Gastroesophageal sphincter (tissue), 4 donors: ENCODE measurements around the gene PRKCQ. TPM values are rescaled to one million over a fixed set of nuclear protein-coding genes. Genes with fewer than 3 reads are reported as not detected.

Source experiments
- ATAC-seq: fragments of 150-250 bp; one replicate; pipeline ENCODE4 v1.9.1; 2016; ENCODE audit warnings: mild to moderate bottlenecking, moderate library complexity
- H3K27ac ChIP-seq, 4 donors: fragments of 200-600 bp; sonication (generic) in 3 of 4; 1 replicate in 3 of 4; 2 replicates in 1 of 4; pipeline ENCODE4 v1.5.1; 2016 to 2019
- H3K27me3 ChIP-seq: fragments of 200-600 bp; sonication (generic); one replicate; pipeline ENCODE4 v1.5.1; 2019
- H3K36me3 ChIP-seq, 2 donors: fragments of 200-600 bp; sonication (generic); one replicate each; pipeline ENCODE4 v1.5.1; 2019; ENCODE audit warnings: control low read depth in 1 of 2
- H3K4me1 ChIP-seq, 3 donors: fragments of 200-600 bp; sonication (generic); 1 replicate in 2 of 3; 2 replicates in 1 of 3; pipeline ENCODE4 v1.5.1; 2016 to 2019; ENCODE audit warnings: control low read depth in 2 of 3
- H3K4me3 ChIP-seq, 2 donors: fragments of 200-600 bp; sonication (generic); one replicate each; pipeline ENCODE4 v1.5.1; 2019; ENCODE audit warnings: mild to moderate bottlenecking in 1 of 2, moderate library complexity in 1 of 2
- H3K9me3 ChIP-seq, 3 donors: fragments of 200-600 bp; sonication (generic); one replicate each; pipeline ENCODE4 v1.5.1; 2017 to 2019; ENCODE audit warnings: control low read depth in 2 of 3
- EP300 ChIP-seq: sonication (generic); formaldehyde crosslinking; IDR thresholded peaks from one replicate; pipeline ENCODE4 v1.6.1; 2017; ENCODE audit warnings: antibody characterized with exemption, mild to moderate bottlenecking
- POLR2A ChIP-seq, 2 donors: fragments of 450-650 bp; IDR thresholded peaks; one replicate each; pipeline ENCODE4 v1.6.1; 2017; ENCODE audit warnings: antibody characterized with exemption in 2 of 2, mild to moderate bottlenecking in 2 of 2, moderate library complexity in 1 of 2
- POLR2AphosphoS5 ChIP-seq: sonication (generic); formaldehyde crosslinking; IDR thresholded peaks from one replicate; pipeline ENCODE4 v1.6.1; 2017; ENCODE audit warnings: antibody characterized with exemption
- WGBS, 2 donors: methylation state at CpG; one replicate each; pipeline ENCODE4 v1.1.5; 2018; ENCODE audit warnings: low coverage in 1 of 2; 5-methylcytosine and 5-hydroxymethylcytosine counted together
- total RNA-seq, 4 donors: library from RNA; depleted of rRNA; stranded (reverse); fragments of >200 nt; gene quantifications; one replicate each; pipeline ENCODE4 v1.1.0, GENCODE V29; 2016
- TF ChIP-seq, protein P1 (sequence below), 4 experiments: fragments of 200-600 bp in 2 of 4; fragments of 450-650 bp in 2 of 4; sonication (generic) in 1 of 4; IDR thresholded peaks; one replicate each; pipeline ENCODE4 v1.5.1; 2017 to 2019; ENCODE audit warnings: antibody characterized with exemption in 4 of 4, mild to moderate bottlenecking in 2 of 4, moderate library complexity in 2 of 4

PRKCQ gene
- total RNA-seq, result 1 to 10 TPM; 2.0 to 7.6 (median 4.3) TPM

DNA sequence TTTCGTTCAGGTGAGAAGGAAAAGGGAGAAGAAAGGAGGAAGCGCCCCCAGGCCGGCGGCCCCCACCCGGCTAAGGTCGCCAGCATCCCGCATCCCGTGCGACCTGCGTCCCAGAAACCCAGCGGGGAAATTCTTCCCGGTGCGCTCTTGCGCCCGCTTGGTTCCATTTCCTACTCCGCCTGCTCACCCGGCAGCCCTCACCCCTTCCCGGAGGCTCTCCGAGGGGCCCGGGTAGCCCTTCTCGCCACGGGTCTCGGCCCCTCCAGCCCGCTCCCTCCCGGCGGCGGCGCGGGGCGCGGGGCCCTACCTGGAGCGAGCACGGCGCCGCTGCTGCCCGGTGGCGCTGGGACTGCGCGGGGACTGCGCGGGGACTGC lies at the start of gene PRKCQ:
TSS of gene PRKCQ (minus strand) at position 373 of the 375 bp plus-strand sequence. CDS start 65,141 bp downstream, outside the sequence.
- Histone ChIP-seq H3K4me3 (peak within 1 kb of the TSS; percentile 34 to 67), H3K4me1 (peaks cover 0 to 21% (median 0%) of the 10 kb centered on the region in 3 donors), H3K36me3 (no peaks in the 10 kb centered on the region), H3K9me3 (no peaks in the 10 kb centered on the region), H3K27me3 (peaks cover 32% of the 10 kb centered on the region), H3K27ac (peak within 1 kb of the TSS in 3 of 4 donors; percentile 24 to 74 (median 69))
- WGBS, 2 donors, result 0 to 1% methylated on average over 4 to 12 of the region's 41 CpGs
- peak; percentile 60 for ATAC-seq
- TF ChIP-seq POLR2AphosphoS5, result no peak
- TF ChIP-seq, protein P1, sequence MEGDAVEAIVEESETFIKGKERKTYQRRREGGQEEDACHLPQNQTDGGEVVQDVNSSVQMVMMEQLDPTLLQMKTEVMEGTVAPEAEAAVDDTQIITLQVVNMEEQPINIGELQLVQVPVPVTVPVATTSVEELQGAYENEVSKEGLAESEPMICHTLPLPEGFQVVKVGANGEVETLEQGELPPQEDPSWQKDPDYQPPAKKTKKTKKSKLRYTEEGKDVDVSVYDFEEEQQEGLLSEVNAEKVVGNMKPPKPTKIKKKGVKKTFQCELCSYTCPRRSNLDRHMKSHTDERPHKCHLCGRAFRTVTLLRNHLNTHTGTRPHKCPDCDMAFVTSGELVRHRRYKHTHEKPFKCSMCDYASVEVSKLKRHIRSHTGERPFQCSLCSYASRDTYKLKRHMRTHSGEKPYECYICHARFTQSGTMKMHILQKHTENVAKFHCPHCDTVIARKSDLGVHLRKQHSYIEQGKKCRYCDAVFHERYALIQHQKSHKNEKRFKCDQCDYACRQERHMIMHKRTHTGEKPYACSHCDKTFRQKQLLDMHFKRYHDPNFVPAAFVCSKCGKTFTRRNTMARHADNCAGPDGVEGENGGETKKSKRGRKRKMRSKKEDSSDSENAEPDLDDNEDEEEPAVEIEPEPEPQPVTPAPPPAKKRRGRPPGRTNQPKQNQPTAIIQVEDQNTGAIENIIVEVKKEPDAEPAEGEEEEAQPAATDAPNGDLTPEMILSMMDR (IDR thresholded peaks at IDR 0.05), result no peak

DNA sequence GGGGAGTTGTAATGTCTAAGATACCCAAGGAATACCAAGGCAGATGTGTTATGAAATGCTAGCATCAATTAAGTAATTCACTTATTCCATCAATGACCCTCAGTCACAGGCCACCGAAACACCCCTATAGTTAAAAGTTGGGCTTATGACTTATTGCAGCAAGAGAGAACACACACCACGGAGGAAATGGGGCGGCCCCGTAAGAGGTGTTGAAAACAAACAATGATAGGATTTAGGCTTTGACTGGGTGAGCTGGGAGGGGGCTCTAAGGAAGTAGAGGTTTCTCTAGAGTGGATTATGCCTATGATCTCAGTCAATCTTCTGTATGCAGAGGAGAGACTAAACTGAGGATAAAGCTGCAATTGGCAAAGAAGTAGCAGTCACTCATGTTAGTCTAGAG lies 45.4 kb upstream of the PRKCQ start:
- Histone ChIP-seq H3K27ac (no peak overlapping the region), H3K4me1 (no peaks in the 10 kb centered on the region), H3K9me3 (no peaks in the 10 kb centered on the region), H3K27me3 (no peaks in the 10 kb centered on the region), H3K36me3 (no peaks in the 10 kb centered on the region), H3K4me3 (no peak overlapping the region)
- TF ChIP-seq POLR2AphosphoS5 (no peak), POLR2A (IDR thresholded peaks at IDR 0.05) (no peak), EP300 (no peak)
- TF ChIP-seq, protein P1 (IDR thresholded peaks at IDR 0.05), result no peak
- no peak for ATAC-seq
- 77% methylated on average over 4 of the region's 4 CpGs; no CpG with 5 or more reads in 1 of the 2 donors for WGBS, 2 donors

DNA sequence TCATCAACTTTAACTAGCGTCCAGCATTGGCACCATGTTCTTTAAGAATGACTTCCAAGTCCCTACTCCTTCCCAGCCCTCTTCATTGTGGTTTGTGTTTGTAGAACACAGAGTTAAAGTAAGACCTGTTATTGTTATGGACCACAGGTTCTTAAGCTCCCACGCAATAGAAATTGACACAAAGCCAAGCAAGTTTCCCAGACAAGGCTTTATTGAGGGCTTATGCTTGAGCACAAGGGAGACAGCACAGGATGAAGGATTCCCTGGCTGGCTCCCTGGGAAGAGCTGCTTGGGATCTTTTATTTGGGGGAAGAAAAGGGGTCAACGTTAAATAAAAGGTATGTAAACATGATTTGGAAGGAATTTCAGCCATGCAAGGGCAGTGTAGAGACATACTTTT lies 44.3 kb upstream of the PRKCQ start:
- no peak overlapping the region for H3K27ac ChIP-seq
- no peaks in the 10 kb centered on the region for H3K27me3 ChIP-seq
- no peak overlapping the region for H3K4me3 ChIP-seq
- ATAC-seq, result no peak
- WGBS, 2 donors, result 29 to 33% methylated on average over 3 of the region's 3 CpGs
- H3K9me3 ChIP-seq, result no peaks in the 10 kb centered on the region
- H3K4me1 ChIP-seq, result no peaks in the 10 kb centered on the region
- H3K36me3 ChIP-seq, result no peaks in the 10 kb centered on the region
- TF ChIP-seq POLR2AphosphoS5, result no peak
- TF ChIP-seq, protein P1 (IDR thresholded peaks at IDR 0.05), result no peak

DNA sequence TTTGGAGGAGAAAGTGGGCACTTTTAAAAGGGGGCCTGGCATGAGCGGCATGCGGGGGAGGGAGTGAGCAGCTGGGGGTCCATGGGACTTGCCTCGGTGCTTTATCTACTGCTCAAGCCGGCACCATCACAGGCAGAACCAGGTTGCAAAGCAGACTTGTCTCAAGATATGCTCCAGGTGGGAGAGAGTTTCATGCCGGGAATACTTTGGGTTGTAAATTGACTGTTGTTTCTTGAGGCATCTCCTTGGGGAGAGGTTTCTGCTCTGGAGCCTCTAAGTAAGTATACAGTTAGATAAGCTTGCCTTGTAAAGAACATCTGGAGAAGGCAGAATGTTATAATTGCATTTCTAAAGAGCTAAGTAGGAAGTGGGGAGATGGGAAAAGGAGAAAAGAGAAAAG lies 42.8 kb upstream of the PRKCQ start:
- WGBS, 2 donors, result 54% methylated on average over 5 of the region's 5 CpGs; no CpG with 5 or more reads in 1 of the 2 donors
- Histone ChIP-seq H3K27ac (no peak overlapping the region), H3K36me3 (no peaks in the 10 kb centered on the region), H3K27me3 (no peaks in the 10 kb centered on the region), H3K4me1 (no peaks in the 10 kb centered on the region), H3K9me3 (no peaks in the 10 kb centered on the region), H3K4me3 (no peak overlapping the region)
- TF ChIP-seq EP300 (no peak), POLR2AphosphoS5 (no peak), POLR2A (IDR thresholded peaks at IDR 0.05) (no peak)
- TF ChIP-seq, protein P1 (IDR thresholded peaks at IDR 0.05), result no peak
- no peak for ATAC-seq

DNA sequence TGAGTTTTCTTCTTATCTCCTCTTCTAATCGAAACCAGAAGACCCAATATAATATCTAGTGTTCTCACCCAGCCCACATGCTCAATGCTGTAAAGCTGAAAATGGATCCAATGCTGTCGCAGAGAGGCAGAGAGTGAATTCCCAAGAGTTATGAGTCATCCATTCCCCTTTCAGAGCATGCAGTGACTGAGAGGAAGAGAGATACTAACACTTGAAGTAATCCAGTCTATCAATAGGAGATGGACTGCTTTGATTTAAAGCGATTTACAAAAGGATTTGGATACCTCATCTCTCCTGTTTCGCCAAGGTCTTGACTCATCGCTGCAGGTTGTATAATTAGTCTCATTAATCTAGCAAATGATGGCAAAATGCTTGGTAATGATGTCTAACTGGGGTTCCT lies 41.5 kb upstream of the PRKCQ start:
- WGBS, 2 donors, result 57 to 69% methylated on average over 5 of the region's 5 CpGs
- H3K9me3 ChIP-seq, result no peaks in the 10 kb centered on the region
- TF ChIP-seq EP300 (no peak), POLR2A (IDR thresholded peaks at IDR 0.05) (no peak), POLR2AphosphoS5 (no peak)
- TF ChIP-seq, protein P1 (IDR thresholded peaks at IDR 0.05), result no peak
- no peaks in the 10 kb centered on the region for H3K4me1 ChIP-seq
- no peak overlapping the region for H3K27ac ChIP-seq
- ATAC-seq, result no peak
- H3K36me3 ChIP-seq, result no peaks in the 10 kb centered on the region
- H3K27me3 ChIP-seq, result no peaks in the 10 kb centered on the region
- H3K4me3 ChIP-seq, result no peak overlapping the region
